GM19351 (cell line): ENCODE measurements around the gene NLGN1.

Source experiments
- ATAC-seq: cut with Tn5 transposase; IDR thresholded peaks from one replicate; pipeline ENCODE4 v1.9.1; 2021; ENCODE audit warnings: mild to moderate bottlenecking, moderate library complexity; ENCODE audit not compliant: unreplicated experiment

NLGN1 gene

GRCh38 chr3:173823911-173824460 is 426.4 kb downstream of the NLGN1 start:
- ATAC-seq = no peak

- ATAC-seq = no peak
Measured at GRCh38 chr3:173825730-173826129, 428.2 kb downstream of the NLGN1 start.

- ATAC-seq = no peak
Measured at GRCh38 chr3:173826416-173826815, 428.9 kb downstream of the NLGN1 start.

GRCh38 chr3:173826901-173827609 is 429.5 kb downstream of the NLGN1 start:
- ATAC-seq = no peak

- ATAC-seq = no peak
Measured at GRCh38 chr3:173838644-173839043, 441.1 kb downstream of the NLGN1 start.

- ATAC-seq = no peak
Measured at GRCh38 chr3:173839859-173840258, 442.3 kb downstream of the NLGN1 start.

- no peak for ATAC-seq
Measured at GRCh38 chr3:173841334-173841733, 443.8 kb downstream of the NLGN1 start.

GRCh38 chr3:173843060-173843459 is 445.5 kb downstream of the NLGN1 start:
- no peak for ATAC-seq

- no peak for ATAC-seq
Measured at GRCh38 chr3:173846584-173846983, 449.0 kb downstream of the NLGN1 start.

- no peak for ATAC-seq
Measured at GRCh38 chr3:173849489-173849888, 451.9 kb downstream of the NLGN1 start.

- ATAC-seq = no peak
Measured at GRCh38 chr3:173857154-173857553, 459.6 kb downstream of the NLGN1 start.

GRCh38 chr3:173862701-173863100 is 465.2 kb downstream of the NLGN1 start:
- ATAC-seq = no peak

- no peak for ATAC-seq
Measured at GRCh38 chr3:173863551-173863950, 466.0 kb downstream of the NLGN1 start.

GRCh38 chr3:173865900-173866498 is 468.5 kb downstream of the NLGN1 start:
- ATAC-seq = no peak

- ATAC-seq = no peak
Measured at GRCh38 chr3:173869766-173870165, 472.2 kb downstream of the NLGN1 start.

- ATAC-seq = no peak
Measured at GRCh38 chr3:173870976-173871375, 473.4 kb downstream of the NLGN1 start.

GRCh38 chr3:173875790-173876189 is 478.2 kb downstream of the NLGN1 start:
- ATAC-seq = no peak

GRCh38 chr3:173876476-173876875 is 478.9 kb downstream of the NLGN1 start:
- no peak for ATAC-seq

GRCh38 chr3:173887888-173888287 is 490.3 kb downstream of the NLGN1 start:
- no peak for ATAC-seq

GRCh38 chr3:173889596-173889995 is 492.1 kb downstream of the NLGN1 start:
- no peak for ATAC-seq

GRCh38 chr3:173890091-173890490 is 492.5 kb downstream of the NLGN1 start:
- ATAC-seq = no peak
